Panc1 (cell line): ENCODE results near the gene DPCD.

Source experiments
- CTCF ChIP-seq: fragments of 450-650 bp; IDR thresholded peaks from 2 replicates; pipeline ENCODE4 v1.5.1; 2017; ENCODE audit warnings: mild to moderate bottlenecking
- POLR2AphosphoS5 ChIP-seq: IDR thresholded peaks from 2 replicates; pipeline ENCODE4 v1.6.1; 2012; ENCODE audit warnings: mild to moderate bottlenecking, low read depth, low read length, moderate library complexity
- REST ChIP-seq, 2 experiments: IDR thresholded peaks; 2 replicates each; pipeline ENCODE4 v1.6.1; 2011 to 2012; ENCODE audit warnings: low read depth in 2 of 2, control low read depth in 1 of 2, low read length in 1 of 2, mild to moderate bottlenecking in 1 of 2, moderate library complexity in 1 of 2; ENCODE audit not compliant: insufficient read depth in 1 of 2

- TF ChIP-seq CTCF: no peak
- no peak for TF ChIP-seq REST (IDR thresholded peaks at IDR 0.05; ENCODE audit: insufficient read depth in 1 of 2, low read depth in 2 of 2, low read length in 1 of 2)
- TF ChIP-seq POLR2AphosphoS5: no peak
These were observed 68.8 kb downstream of the DPCD start for GRCh38 chr10:101656890-101657289.
